ENCODE measurements around the gene TRIM28.

- TF ChIP-seq, protein P1, sequence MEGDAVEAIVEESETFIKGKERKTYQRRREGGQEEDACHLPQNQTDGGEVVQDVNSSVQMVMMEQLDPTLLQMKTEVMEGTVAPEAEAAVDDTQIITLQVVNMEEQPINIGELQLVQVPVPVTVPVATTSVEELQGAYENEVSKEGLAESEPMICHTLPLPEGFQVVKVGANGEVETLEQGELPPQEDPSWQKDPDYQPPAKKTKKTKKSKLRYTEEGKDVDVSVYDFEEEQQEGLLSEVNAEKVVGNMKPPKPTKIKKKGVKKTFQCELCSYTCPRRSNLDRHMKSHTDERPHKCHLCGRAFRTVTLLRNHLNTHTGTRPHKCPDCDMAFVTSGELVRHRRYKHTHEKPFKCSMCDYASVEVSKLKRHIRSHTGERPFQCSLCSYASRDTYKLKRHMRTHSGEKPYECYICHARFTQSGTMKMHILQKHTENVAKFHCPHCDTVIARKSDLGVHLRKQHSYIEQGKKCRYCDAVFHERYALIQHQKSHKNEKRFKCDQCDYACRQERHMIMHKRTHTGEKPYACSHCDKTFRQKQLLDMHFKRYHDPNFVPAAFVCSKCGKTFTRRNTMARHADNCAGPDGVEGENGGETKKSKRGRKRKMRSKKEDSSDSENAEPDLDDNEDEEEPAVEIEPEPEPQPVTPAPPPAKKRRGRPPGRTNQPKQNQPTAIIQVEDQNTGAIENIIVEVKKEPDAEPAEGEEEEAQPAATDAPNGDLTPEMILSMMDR (conservative IDR thresholded peaks at IDR 0.05) = no peak
- TF ChIP-seq ZFX (IDR thresholded peaks at IDR 0.05) = no peak
Observed at GRCh38 chr19:58514564-58515022, 29.3 kb upstream of the TRIM28 start.

Measured in C4-2B (cell line).